Activated B cell treated with CpG ODN at 0.5 μM for 24 hours (primary cell): ENCODE data around the gene GJB3. TPM values are rescaled to one million over a fixed set of nuclear protein-coding genes. Genes with fewer than 3 reads are reported as not detected.
"Not testable (repeated sequence)": the region's sequence is repeated elsewhere in the genome, so short reads cannot be mapped to it uniquely, and the experiment has no call there.

ENCODE experiments used
- ATAC-seq: fragments of 200-7000 bp; cut with Tn5 transposase; one replicate; pipeline ENCODE4 v1.10.0; 2021; ENCODE audit warnings: low read depth, mild to moderate bottlenecking, moderate library complexity
- CTCF ChIA-PET: fragments of 350-600 bp; sonication (Branson Sonifier 250); formaldehyde crosslinking; loops from one replicate; lab custom pipeline; 2021; ENCODE audit warnings: antibody characterized with exemption; lab: Charles Lee
- POLR2A ChIA-PET: fragments of 350-600 bp; sonication (Branson Sonifier 250); formaldehyde crosslinking; loops from one replicate; lab custom pipeline; 2021; ENCODE audit warnings: antibody characterized with exemption; lab: Charles Lee
- DNase-seq: peaks from one replicate; pipeline ENCODE4 v3.0.0; 2022
- H3K27ac Mint-ChIP-seq: one replicate; pipeline ENCODE4 v1.8.0; 2020; ENCODE audit warnings: mixed read lengths
- H3K27me3 Mint-ChIP-seq: one replicate; pipeline ENCODE4 v1.8.0; 2021; ENCODE audit warnings: mixed read lengths
- H3K36me3 Mint-ChIP-seq: one replicate; pipeline ENCODE4 v1.8.0; 2021; ENCODE audit warnings: low read depth, mixed read lengths
- H3K4me1 Mint-ChIP-seq: one replicate; pipeline ENCODE4 v1.8.0; 2021; ENCODE audit warnings: mixed read lengths
- H3K4me3 Mint-ChIP-seq: one replicate; pipeline ENCODE4 v1.8.0; 2020; ENCODE audit warnings: mild to moderate bottlenecking, mixed read lengths
- H3K9me3 Mint-ChIP-seq: one replicate; pipeline ENCODE4 v1.8.0; 2020; ENCODE audit warnings: mixed read lengths
- intact Hi-C: fragments of 100-400 bp; cut with micrococcal nuclease; formaldehyde crosslinking; loops from one replicate; pipeline ENCODE4 v1.15.1; 2024
- total RNA-seq: library from RNA; stranded (reverse); gene quantifications from 2 replicates; pipeline ENCODE4 v1.2.3, GENCODE V29; 2022
- TF ChIP-seq, protein P1 (sequence below): fragments of 200-600 bp; IDR thresholded peaks from one replicate; pipeline ENCODE4 v1.8.0; 2022; ENCODE audit warnings: antibody characterized with exemption, mild to moderate bottlenecking

The GJB3 gene
- total RNA-seq = not detected in 2 replicates

DNA sequence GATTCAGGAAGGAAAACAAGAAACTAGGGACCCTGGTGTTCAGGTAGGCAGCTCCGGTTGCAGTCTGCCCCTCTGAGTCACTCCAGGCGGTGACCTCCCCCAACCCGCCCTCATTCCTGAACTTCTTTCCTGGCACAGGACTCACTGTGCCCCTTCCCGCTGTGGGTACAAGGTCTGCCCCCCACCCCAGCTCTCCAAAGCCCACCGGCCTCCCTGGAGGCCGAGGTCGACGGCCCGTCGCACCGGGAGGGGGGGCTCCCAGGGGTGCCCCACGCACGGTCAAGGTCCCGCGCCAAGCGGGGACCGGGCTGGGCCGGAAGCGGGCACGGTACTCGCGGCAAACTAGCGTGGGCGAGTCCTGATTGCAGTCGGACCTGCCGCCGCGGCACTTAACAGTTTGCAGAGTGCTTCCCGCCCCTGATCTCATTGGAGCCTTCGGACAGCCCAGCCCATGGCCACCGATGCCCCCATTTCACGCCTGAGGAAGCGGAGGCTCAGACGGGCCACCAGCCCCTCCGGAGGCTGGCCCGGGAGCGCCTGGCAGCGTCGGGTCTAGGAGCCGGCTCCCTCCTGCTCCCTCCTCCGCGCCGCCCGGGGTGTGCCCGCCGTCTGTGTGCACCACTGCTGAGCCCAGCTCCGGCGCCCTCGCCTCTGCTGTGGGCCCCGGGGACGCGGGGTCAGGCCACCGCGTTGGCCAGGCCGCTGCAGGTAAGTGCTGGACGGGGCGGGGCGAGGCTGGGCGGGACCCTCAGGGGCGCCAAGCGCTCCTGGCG, at the start of gene GJB3:
Gene GJB3, plus strand, starts transcription at position 144 of the 773 bp plus-strand sequence. CDS start 3,549 bp downstream, outside the sequence.
- Mint-ChIP-seq H3K4me3 (no peak within 1 kb of the TSS), H3K27ac (no peak within 1 kb of the TSS), H3K4me1 (no peaks in the 10 kb centered on the region), H3K27me3 (peaks cover 55% of the 10 kb centered on the region), H3K36me3 (no peaks in the 10 kb centered on the region), H3K9me3 (no peaks in the 10 kb centered on the region)
- TF ChIP-seq, protein P1, sequence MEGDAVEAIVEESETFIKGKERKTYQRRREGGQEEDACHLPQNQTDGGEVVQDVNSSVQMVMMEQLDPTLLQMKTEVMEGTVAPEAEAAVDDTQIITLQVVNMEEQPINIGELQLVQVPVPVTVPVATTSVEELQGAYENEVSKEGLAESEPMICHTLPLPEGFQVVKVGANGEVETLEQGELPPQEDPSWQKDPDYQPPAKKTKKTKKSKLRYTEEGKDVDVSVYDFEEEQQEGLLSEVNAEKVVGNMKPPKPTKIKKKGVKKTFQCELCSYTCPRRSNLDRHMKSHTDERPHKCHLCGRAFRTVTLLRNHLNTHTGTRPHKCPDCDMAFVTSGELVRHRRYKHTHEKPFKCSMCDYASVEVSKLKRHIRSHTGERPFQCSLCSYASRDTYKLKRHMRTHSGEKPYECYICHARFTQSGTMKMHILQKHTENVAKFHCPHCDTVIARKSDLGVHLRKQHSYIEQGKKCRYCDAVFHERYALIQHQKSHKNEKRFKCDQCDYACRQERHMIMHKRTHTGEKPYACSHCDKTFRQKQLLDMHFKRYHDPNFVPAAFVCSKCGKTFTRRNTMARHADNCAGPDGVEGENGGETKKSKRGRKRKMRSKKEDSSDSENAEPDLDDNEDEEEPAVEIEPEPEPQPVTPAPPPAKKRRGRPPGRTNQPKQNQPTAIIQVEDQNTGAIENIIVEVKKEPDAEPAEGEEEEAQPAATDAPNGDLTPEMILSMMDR = no peak
- intact Hi-C loops = no loop called here
- DNase-seq (no peak), ATAC-seq (no peak)
- ChIA-PET POLR2A (no interaction called here), CTCF (no interaction called here)

- ATAC-seq, H3K4me1 Mint-ChIP-seq, POLR2A ChIA-PET, H3K9me3 Mint-ChIP-seq, CTCF ChIA-PET, H3K27ac Mint-ChIP-seq, intact Hi-C loops, H3K27me3 Mint-ChIP-seq, H3K4me3 Mint-ChIP-seq, DNase-seq, H3K36me3 Mint-ChIP-seq: not testable (repeated sequence)
Measured at GRCh38 chr1:34732831-34733230, 48.2 kb upstream of the GJB3 start.

GRCh38 chr1:34736692-34737091, 44.3 kb upstream of the GJB3 start:
- ChIA-PET CTCF (no interaction called here), POLR2A (no interaction called here)
- intact Hi-C loops = no loop called here
- no peak overlapping the region for H3K4me3 Mint-ChIP-seq
- peaks cover 11% of the 10 kb centered on the region for H3K27me3 Mint-ChIP-seq
- no peaks in the 10 kb centered on the region for H3K36me3 Mint-ChIP-seq
- DNase-seq = no peak
- no peak for ATAC-seq
- H3K27ac Mint-ChIP-seq = no peak overlapping the region
- TF ChIP-seq, protein P1 = no peak
- no peaks in the 10 kb centered on the region for H3K4me1 Mint-ChIP-seq
- no peaks in the 10 kb centered on the region for H3K9me3 Mint-ChIP-seq

DNA sequence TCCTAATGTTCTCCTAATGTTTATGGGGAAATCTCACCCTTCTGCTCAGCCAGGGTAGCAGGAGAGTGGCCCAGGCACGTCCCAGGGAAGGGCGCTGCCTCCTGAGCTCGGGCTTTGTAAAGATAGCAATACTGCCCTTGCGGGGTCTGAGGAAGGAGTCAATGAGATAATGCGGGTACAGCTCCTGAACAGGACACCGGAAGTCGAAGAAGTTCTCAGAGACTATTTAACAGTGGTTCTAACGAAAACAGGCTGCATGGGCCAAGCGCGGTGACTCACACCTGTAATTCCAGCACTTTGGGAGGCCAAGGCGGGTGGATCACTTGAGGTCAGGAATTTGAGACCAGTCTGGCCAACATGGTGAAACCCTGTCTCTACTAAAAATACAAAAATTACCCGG, 43.8 kb upstream of the GJB3 start:
- H3K27ac Mint-ChIP-seq, ATAC-seq, H3K4me1 Mint-ChIP-seq, POLR2A ChIA-PET, H3K4me3 Mint-ChIP-seq, intact Hi-C loops, DNase-seq, H3K9me3 Mint-ChIP-seq, CTCF ChIA-PET, H3K36me3 Mint-ChIP-seq: not testable (repeated sequence)
- H3K27me3 Mint-ChIP-seq = peaks cover 11% of the 10 kb centered on the region

DNA sequence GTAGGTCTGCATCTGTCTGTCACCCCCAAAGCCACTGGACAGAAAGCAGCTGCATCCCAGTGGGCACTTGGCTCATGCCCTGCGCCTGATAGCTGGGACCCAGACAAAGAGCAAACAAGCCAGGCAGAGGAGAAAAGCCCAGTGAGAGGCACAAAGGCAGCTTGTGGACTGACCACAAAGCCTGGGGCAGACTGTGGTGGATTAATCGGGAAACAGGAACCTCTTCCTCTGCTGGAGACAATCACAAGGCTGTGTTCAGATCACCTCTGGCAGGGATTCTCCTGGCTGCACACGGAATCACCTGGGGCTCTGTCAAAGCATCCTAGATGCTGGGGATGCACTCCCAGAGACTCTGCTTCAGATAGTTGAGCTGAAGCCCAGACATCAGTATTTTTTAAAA, 41.4 kb upstream of the GJB3 start:
- ChIA-PET CTCF (no interaction called here), POLR2A (no interaction called here)
- H3K4me1 Mint-ChIP-seq = no peaks in the 10 kb centered on the region
- H3K36me3 Mint-ChIP-seq = no peaks in the 10 kb centered on the region
- H3K27me3 Mint-ChIP-seq = peaks cover 11% of the 10 kb centered on the region
- no peak overlapping the region for H3K4me3 Mint-ChIP-seq
- DNase-seq = no peak
- no peak for ATAC-seq
- no peak overlapping the region for H3K27ac Mint-ChIP-seq
- H3K9me3 Mint-ChIP-seq = no peaks in the 10 kb centered on the region
- intact Hi-C loops = no loop called here
- TF ChIP-seq, protein P1 = no peak

DNA sequence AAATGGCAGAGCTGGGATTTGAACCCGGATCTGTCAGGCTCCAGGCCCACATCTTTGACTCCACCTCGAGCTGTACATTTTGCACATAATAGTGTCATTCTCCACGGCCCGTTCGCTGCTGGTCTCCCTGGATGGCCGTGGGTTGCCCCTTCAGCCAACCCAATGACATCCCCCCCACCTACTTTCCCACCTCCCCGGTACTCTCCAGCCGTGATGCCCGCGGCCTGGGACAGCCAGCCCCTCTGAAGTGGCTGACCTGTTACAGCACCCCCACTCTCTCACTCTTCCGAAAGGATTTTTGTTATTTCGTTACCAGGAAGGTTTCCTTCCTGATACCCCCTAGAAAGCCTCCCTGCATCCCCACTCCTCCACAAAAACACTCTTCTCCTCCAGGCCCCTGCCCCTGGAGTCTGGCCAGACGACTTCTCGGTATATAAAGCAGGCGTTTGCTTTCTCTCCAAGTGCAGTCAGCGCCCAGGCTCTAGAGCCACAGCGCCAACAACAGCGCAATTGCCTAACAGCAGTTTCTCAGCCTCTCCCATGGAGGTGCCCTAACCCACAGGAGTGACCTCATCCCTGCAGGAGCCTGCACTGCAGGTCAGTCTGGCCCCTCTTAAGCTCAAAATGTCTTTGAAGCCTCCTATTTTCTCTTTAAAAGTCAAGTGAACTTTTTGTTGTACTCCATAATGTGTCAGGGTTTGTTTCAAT, 40.7 kb upstream of the GJB3 start:
- ChIA-PET CTCF (no interaction called here), POLR2A (no interaction called here)
- Mint-ChIP-seq H3K27me3 (peaks cover 11% of the 10 kb centered on the region), H3K27ac (no peak overlapping the region), H3K9me3 (no peaks in the 10 kb centered on the region), H3K36me3 (no peaks in the 10 kb centered on the region), H3K4me1 (no peaks in the 10 kb centered on the region), H3K4me3 (no peak overlapping the region)
- TF ChIP-seq, protein P1 = no peak
- intact Hi-C loops = no loop called here
- ATAC-seq (no peak), DNase-seq (no peak)
